MM.1S (cell line): ENCODE measurements around the gene C1QTNF4.

Experiments
- CTCF ChIP-seq: fragments of 300-600 bp; sonication (generic); IDR thresholded peaks from 2 replicates; pipeline ENCODE4 v1.5.1; 2016; ENCODE audit warnings: antibody characterized with exemption, low read length, mixed read lengths
- EZH2 ChIP-seq: fragments of 300-600 bp; sonication (generic); optimal IDR thresholded peaks from 2 replicates; pipeline ENCODE3; 2017; ENCODE audit warnings: low read depth, mild to moderate bottlenecking, antibody characterized with exemption, low read length, mixed read lengths

GRCh38 chr11:47617417-47617809 is 23.2 kb upstream of the C1QTNF4 start:
- no peak for TF ChIP-seq CTCF
- TF ChIP-seq EZH2 = no peak
